Airway epithelial cell (primary cell): ENCODE data around the gene TMEM132A. TPM values are rescaled to one million over a fixed set of nuclear protein-coding genes. Genes with fewer than 3 reads are reported as not detected.

Experiments
- total RNA-seq: library from RNA; depleted of rRNA; stranded (reverse); fragments of >200 nt; gene quantifications from 2 replicates; pipeline ENCODE4 v1.2.3, GENCODE V29; 2015

Gene TMEM132A, protein sequence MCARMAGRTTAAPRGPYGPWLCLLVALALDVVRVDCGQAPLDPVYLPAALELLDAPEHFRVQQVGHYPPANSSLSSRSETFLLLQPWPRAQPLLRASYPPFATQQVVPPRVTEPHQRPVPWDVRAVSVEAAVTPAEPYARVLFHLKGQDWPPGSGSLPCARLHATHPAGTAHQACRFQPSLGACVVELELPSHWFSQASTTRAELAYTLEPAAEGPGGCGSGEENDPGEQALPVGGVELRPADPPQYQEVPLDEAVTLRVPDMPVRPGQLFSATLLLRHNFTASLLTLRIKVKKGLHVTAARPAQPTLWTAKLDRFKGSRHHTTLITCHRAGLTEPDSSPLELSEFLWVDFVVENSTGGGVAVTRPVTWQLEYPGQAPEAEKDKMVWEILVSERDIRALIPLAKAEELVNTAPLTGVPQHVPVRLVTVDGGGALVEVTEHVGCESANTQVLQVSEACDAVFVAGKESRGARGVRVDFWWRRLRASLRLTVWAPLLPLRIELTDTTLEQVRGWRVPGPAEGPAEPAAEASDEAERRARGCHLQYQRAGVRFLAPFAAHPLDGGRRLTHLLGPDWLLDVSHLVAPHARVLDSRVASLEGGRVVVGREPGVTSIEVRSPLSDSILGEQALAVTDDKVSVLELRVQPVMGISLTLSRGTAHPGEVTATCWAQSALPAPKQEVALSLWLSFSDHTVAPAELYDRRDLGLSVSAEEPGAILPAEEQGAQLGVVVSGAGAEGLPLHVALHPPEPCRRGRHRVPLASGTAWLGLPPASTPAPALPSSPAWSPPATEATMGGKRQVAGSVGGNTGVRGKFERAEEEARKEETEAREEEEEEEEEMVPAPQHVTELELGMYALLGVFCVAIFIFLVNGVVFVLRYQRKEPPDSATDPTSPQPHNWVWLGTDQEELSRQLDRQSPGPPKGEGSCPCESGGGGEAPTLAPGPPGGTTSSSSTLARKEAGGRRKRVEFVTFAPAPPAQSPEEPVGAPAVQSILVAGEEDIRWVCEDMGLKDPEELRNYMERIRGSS
- 107 and 120 TPM in 2 replicates for total RNA-seq

DNA sequence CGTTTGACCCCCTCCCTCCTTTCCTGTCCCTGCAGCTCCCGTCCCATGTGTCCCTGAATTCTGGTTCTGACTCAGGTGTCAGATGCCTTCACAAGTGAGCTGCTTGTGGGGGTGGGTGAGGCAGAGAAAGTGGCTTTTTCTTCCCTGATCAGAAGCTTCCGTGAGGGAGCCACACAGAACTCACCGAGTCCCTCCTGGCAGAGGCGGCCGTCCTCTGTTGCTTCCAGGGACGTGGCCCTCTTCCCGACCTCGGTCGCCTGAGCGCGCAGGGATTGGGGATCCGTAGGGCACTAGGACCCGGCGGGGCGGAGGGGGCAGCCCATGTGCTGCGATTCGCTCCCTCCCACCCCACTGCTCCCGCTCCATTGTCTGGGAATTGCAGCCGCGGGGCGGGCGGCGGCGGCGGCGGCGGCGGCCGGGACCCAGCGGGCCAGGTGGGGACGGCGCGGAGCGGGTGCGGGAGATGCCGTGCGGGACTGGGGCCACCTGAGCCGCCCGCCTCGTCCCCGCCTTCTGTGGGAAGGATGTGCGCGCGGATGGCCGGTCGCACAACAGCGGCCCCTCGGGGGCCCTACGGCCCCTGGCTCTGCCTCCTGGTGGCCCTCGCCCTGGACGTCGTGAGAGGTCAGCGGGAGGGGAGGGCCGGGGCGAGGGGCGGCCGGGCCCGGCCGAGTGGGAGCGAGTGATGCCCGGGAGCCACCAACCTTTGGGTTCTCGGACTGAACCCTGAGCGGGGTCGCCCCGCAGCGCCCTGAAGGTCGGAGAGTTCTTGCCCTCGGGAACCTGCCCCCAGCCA is at the start of gene TMEM132A:
Gene TMEM132A (plus strand): TSS at position 351 of the 796 bp plus-strand sequence. CDS start 174 bp downstream, at position 525.

GRCh38 chr11:60906132-60906972 is 17.9 kb upstream of the TMEM132A start, which contains the start of gene PRPF19:
Gene PRPF19 (minus strand): TSS chr11:60906585. CDS start chr11:60906382, 203 bp downstream.

DNA sequence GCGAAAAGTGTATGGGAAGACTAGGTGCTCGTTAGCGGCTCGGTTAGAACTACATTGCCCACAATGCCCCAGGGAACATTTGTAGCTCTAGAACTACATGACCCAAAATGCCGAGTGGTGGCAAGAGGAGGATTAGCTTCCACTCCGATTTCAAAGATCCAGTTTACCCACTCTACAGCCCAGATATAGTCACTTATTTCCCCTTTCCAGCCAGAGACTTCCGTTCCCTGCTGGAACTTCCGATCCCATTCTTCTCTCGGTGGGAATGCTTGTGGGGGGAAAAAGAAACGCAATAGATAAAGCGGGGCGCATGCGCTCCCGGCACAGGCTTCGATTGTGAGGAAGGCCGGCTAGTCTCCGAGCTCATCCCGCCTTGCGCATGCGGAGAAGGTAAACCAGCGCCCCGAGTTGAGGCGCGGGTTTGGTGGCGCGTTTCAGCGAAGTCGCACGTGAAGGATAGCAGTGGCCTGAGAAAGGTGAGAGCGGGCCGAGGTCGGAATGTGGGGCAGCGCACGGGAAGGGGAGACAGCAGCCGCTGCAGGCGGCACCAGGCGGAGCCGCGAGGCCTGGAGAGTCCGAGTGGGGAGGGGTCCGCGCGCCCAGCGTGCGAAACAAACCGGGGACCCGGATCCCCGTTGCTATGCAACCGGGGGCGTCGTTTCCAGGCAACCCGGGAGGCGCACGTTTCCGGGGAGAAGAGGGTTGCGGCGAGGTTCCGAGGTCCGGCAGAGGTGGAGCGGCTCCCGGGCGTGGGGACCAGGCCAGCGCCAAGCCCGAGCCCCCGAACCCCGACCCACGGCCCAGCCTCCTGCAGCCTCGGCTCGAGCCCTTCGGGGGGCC is 10.2 kb upstream of the TMEM132A start, which contains the start of gene TMEM109:
Gene TMEM109 (plus strand): TSS at position 366 of the 840 bp plus-strand sequence. CDS start 5,536 bp downstream, outside the sequence.

GRCh38 chr11:60951904-60952741 is 27.9 kb downstream of the TMEM132A start, which contains the start of gene SLC15A3:
Gene SLC15A3 (minus strand): TSS chr11:60952176. CDS start chr11:60951551, 625 bp downstream.

GRCh38 chr11:60971520-60971919 is 47.3 kb downstream of the TMEM132A start, which contains the start of gene CD6:
Gene CD6 (plus strand): TSS chr11:60971680. CDS start chr11:60971866, 186 bp downstream.

Other genes with a start within 250 kb of the TMEM132A start
- gene MS4A8, start 224.8 kb upstream of the TMEM132A start, total RNA-seq: not detected in 2 replicates
- gene MS4A18, start 199.7 kb upstream of the TMEM132A start, total RNA-seq: not detected in 2 replicates
- not detected in 2 replicates for gene MS4A15, start 167.6 kb upstream of the TMEM132A start, total RNA-seq
- gene MS4A10, start 139.1 kb upstream of the TMEM132A start, total RNA-seq: not detected in 2 replicates
- 34.1 and 38.9 TPM in 2 replicates for gene CCDC86, start 82.3 kb upstream of the TMEM132A start, total RNA-seq
- 0.07 TPM in 1 of 2 replicates, not detected in the other for gene PTGDR2, start 68.5 kb upstream of the TMEM132A start, total RNA-seq
- gene ZP1, start 56.9 kb upstream of the TMEM132A start, total RNA-seq: not detected in 2 replicates
- 64.0 and 73.1 TPM in 2 replicates for gene PRPF19, start 17.9 kb upstream of the TMEM132A start, total RNA-seq
- gene TMEM109, start 10.3 kb upstream of the TMEM132A start, total RNA-seq: 36.4 and 47.4 TPM in 2 replicates
- gene SLC15A3, start 27.7 kb downstream of the TMEM132A start, total RNA-seq: 0.05 and 0.07 TPM in 2 replicates
- gene CD6, start 47.2 kb downstream of the TMEM132A start, total RNA-seq: 0.19 and 0.28 TPM in 2 replicates
- not detected in 2 replicates for gene CD5, start 178.0 kb downstream of the TMEM132A start, total RNA-seq
- gene VPS37C, start 237.0 kb downstream of the TMEM132A start, total RNA-seq: 7.3 and 19.1 TPM in 2 replicates